Choroid plexus epithelial cell (primary cell): Measurements from ENCODE around the gene FMNL2.

ENCODE experiments used
- DNase-seq: peaks from one replicate; pipeline ENCODE4 v3.0.0-alpha.2; 2010; ENCODE audit warnings: low read depth
- H3K4me3 ChIP-seq: 2 replicates; pipeline ENCODE4 v1.5.1; 2011; ENCODE audit warnings: low read depth, mild to moderate bottlenecking, control low read depth, low read length, moderate library complexity
- CTCF ChIP-seq: conservative IDR thresholded peaks from 2 replicates; pipeline ENCODE4 v1.5.1; 2011; ENCODE audit warnings: low read depth, mild to moderate bottlenecking, control low read depth, inconsistent platforms, low read length, moderate library complexity

FMNL2 gene

GRCh38 chr2:152650768-152651371 lies 315.9 kb downstream of the FMNL2 start:
- no peak overlapping the region for H3K4me3 ChIP-seq
- TF ChIP-seq CTCF: no peak
- DNase-seq: no peak

GRCh38 chr2:152651834-152652233 lies 316.9 kb downstream of the FMNL2 start:
- no peak overlapping the region for H3K4me3 ChIP-seq
- TF ChIP-seq CTCF: no peak
- DNase-seq: no peak

GRCh38 chr2:152655880-152656279 lies 320.9 kb downstream of the FMNL2 start:
- DNase-seq: no peak
- no peak overlapping the region for H3K4me3 ChIP-seq
- no peak for TF ChIP-seq CTCF

GRCh38 chr2:152657043-152657442 lies 322.1 kb downstream of the FMNL2 start:
- no peak for TF ChIP-seq CTCF
- DNase-seq: no peak
- no peak overlapping the region for H3K4me3 ChIP-seq

- H3K4me3 ChIP-seq: no peak overlapping the region
- no peak for TF ChIP-seq CTCF
- DNase-seq: no peak
Measured at GRCh38 chr2:152658221-152658620, 323.2 kb downstream of the FMNL2 start.

- DNase-seq: no peak
- no peak overlapping the region for H3K4me3 ChIP-seq
- TF ChIP-seq CTCF: no peak
Measured at GRCh38 chr2:152661076-152661475, 326.1 kb downstream of the FMNL2 start.

- DNase-seq: no peak
- H3K4me3 ChIP-seq: no peak overlapping the region
- no peak for TF ChIP-seq CTCF
Measured at GRCh38 chr2:152664725-152665124, 329.8 kb downstream of the FMNL2 start.
